HG03558 (cell line): ENCODE results near the gene GRIP2.

Source experiments
- ATAC-seq: cut with Tn5 transposase; IDR thresholded peaks from one replicate; pipeline ENCODE4 v1.9.1; 2021; ENCODE audit warnings: moderate number of reproducible peaks; ENCODE audit not compliant: unreplicated experiment; ENCODE audit errors: extremely low read depth

Gene GRIP2

DNA sequence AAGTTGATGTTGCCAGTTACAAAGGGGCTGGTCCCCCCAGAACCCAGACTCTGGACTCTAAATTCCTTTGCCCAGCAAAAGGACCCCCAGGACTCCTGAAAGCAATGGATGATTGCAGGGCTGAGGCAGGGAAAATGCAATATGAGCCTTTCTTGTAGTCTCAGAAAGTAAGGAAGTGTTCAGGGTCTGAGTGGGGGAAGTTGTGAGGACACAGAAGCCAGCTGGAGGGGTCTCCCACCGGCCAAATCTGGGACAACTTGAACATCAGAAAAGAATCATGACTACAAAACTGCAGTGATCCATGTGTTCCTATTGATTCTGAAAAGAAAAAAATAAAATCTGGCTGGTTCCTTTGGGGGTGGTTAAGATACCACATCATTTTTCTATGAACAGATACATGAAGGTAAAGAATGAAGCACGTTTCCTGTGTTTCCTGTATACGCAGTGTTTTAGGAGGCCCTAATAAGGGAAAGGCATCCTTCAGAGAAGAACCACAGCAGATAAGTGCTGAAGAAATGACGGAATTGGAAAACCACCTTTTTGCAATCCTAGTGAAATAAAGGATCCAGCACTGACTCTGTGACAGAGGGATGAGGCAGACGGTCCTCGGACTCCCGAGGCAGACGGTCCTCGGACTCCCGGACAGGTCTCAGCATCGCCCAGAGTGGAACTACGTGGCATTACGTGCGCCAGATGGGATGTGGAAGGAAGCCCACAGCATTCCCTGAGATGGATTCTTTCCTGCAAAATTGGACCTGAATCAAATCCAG is 22.2 kb upstream of the GRIP2 start:
- no peak for ATAC-seq

DNA sequence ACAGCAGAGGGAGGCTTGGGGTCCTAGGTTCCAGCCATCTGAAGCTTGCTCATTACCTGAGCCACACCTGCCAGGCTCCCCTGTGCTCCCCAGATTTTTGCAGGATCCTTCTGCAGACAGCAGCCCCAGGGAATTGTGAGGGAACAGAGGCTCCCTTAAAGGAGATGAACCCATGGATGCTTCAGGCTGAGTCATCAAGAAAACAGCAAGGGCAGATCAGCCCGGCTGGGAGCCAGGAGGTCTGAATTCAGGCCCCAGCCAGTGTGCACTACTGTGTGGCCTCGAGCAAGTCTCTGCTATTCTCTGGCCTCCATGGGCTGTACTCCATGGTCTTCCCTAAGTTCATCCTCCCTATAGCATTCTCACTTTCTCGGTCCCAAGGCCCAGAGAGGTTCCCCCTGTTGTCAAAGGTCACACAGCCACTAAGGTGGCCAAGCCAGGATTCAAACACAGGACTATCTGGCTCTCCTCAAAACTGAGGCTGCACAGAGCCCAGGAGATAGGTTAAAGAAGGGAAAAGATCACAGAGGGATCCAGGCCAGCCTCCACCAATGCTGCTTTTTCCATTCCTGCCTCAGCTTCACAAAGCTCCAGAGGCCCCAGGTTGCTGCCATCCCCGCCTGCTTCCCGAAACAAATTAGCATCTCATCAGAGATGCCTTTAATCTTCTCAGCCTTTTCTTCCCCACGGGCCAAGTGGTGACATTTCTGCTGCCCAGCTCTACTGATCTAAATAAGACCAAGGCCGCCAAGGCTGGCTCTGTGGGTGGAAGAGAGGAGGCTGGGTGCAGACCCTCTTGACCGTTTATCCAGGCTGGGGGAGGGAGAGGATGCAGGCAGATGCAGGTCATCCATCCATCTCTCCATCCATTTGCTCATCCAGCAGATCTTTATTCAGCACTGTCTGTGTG is 21.2 kb upstream of the GRIP2 start:
- ATAC-seq, result no peak

- no peak for ATAC-seq
Observed at GRCh38 chr3:14560110-14560509, 20.0 kb upstream of the GRIP2 start.

DNA sequence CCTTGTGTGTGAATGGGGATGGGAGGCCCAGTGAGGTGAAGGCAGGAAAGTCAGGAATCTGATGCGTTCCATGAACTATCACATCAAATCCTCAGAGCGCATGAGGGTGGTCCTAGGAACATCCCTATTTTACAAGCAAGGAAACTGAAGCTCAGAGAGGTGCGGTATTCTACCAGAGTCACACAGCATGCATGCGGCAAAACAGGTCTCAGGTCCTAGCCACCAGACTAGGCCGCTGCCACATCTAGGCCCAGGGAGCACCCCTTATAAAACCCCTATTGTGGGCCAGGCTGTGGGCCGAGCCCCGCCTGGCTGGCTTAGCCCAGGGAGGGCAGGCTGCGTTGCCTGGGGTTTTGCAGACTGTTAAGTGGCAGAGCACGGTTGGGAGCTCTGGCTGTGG is 17.9 kb upstream of the GRIP2 start:
- no peak for ATAC-seq

- ATAC-seq, result no peak
Observed at GRCh38 chr3:14555835-14556234, 15.7 kb upstream of the GRIP2 start.

DNA sequence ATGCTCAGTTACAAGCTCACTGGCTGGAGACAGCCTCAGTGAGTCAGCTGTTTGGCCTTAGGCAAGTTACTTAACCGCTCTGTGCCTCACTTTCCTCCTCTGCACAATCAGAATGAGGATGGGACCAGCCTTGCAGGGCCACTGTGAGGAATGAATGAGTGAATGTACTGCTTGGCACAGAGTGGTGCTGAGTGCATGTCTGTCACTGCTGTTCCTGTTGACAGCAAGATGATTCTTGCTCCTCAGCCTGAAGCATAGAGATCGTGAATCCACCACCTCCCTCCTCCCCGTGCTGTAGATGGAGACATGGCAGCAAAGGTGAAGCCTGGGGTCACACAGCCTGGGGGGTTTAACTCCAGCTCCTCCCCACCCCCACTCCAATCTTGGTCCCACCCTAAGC is 14.6 kb upstream of the GRIP2 start:
- no peak for ATAC-seq

- no peak for ATAC-seq
Observed at GRCh38 chr3:14553871-14554270, 13.7 kb upstream of the GRIP2 start.

- ATAC-seq, result no peak
Observed at GRCh38 chr3:14552717-14553116, 12.6 kb upstream of the GRIP2 start.

DNA sequence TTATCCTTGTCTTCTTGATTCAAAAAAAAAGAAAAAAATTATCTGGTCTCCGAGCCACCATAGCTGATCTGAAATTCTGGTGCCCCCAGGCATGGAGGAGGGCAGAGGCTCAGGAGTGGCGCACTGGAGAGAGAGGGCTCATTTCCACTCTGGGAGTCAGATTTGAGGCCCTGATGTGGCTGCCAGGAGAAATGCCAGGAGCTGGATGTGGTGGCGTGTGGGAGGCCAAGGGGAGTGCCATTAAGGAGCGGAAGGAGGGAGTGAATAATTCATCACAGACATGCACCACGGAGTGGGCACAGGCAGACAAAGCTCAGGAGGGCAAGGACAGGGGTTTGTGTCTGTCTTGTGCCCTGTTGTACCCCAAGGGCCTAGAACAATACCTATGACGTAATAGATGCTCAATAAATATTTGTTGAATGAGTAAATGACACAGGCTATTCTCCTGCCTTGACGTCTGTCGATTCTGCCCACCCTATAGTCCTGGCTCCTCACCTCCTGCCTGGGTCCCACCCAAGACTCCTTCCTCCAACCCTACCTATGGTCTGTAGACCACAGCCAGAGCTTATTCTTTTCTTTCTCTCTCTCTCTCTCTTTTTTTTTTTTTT is 12.0 kb upstream of the GRIP2 start:
- no peak for ATAC-seq

DNA sequence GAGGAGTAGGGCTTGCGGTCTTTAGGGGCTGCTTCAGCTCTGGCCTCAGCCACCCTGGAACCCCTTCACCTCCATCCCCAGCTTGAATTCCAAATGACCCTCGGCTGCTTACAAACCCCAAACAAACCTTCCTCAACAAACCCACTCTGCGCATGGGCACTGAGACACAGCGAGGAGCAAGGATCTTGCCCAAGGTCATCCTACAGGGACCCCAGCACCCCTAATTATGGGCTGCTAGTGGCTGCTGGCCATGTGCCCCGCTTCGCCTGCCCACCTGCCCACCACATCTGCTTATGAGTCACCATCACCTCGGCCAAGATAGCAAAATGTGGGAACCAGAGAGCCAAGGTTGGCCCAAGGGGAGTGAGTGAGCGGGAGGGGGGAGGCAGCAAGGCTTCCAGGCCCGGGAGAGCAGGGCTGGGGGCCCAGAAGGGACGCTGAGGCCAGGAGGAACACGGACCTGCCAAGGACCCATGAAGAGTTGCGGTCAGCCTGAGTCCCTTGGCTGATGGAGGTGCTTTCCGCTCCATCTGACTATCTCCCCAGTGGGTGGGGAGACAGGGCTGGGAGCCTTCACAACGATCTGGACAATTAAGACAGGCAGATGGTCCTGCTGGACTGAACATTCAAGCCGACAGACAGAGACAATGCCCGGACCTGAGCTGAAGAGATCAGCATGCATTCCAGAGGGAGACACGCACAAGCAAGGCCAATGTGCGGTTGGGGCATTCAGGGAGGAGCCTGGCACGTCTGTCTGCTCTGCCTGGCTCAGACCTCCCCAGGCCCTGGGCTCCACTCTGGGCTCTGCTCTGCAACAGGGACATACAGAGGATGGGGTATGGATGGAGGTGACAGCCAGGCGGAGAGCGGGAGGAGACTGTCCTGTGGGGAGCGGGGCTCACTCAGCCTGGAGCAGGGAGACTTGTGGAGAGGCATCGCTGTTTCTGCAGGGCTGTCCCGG is 10.8 kb upstream of the GRIP2 start:
- no peak for ATAC-seq

DNA sequence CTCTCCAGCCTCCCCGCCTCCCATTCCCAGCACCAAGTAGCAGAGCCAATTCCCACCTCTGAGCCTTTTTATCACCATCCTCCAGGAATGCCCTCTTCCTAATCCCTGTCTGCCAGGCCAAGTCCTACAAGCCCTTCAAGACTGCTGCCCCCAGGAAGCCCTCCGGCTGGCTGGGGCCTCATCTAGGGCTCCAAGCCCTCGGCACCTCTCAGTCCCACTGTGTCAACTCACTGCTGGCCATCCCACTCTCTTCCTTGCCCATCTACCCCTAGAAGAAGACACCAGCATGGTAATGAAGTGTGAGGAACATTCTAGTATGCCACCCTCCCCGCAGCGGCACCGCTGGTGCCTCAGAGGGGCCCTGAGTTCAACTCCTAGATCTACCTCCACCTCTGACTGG is 10.0 kb upstream of the GRIP2 start:
- ATAC-seq, result no peak

DNA sequence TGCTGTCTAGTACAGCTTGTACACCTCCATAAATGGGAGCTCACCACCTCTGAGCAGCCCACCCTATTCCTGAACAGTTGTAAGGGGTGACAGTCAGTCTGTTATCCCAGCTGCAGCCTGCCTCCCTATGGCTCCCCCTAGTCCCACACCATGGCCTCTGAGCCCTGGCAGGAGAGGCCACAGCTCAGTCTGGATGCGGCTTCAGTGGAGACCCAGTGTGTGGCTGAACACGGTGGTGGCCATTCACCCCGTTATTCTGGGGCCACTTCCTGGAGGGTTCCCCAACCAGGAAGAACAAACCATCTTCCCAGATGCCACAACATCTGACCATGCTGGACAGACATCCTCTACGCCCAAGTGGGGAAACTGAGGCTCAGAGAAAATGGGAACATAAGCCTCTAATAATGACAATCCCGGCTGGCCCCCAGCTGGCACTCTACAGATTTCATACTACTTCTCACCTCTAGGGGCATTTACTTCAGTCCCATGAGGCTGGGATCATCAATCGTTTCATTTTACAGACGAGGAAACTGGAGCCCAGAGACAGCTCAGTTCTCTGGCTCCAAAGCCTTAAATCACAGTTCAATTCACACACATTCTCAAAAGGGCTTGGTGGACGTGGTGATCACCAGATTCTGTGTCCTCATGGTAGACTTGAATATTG is 9.2 kb upstream of the GRIP2 start:
- ATAC-seq, result no peak

DNA sequence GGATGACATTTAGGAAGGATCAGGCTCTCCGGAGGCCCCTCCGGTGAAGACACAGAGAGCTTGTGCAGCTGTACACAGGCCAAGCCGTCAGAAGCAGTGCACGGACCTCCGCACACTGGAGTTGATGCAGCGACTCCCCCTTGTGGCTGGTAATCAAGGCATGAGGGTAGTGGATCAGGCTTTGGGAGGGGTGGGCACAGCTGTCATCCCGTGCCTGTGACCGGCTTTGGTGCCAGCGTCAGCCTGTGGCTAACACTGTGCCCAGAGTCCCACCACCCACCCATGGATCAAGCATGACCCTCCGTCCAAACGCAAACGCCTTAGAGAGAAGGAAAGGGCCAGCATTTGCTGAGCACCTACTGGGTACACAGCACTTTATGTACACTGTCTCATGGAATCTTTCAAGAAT is 8.2 kb upstream of the GRIP2 start:
- ATAC-seq, result no peak

DNA sequence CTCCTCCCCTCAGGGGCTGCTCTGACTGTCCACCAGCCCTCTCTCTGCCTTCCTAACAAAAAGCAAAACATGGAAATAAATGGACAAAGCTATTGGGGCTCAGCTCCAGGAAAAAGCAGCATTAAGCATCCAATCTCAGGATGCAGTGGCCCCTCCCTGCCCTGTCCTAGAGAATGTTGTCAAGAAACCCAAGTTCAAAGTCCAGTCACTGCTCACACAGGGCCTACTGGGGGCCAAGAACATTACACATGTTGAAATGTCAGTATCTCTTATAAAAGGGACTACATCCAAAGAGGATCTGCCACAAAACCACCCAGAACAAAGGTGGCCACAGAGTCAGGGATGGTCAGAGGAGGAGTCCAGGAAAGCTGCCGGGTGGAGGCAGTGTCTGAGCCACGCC is 7.6 kb upstream of the GRIP2 start:
- ATAC-seq, result no peak

DNA sequence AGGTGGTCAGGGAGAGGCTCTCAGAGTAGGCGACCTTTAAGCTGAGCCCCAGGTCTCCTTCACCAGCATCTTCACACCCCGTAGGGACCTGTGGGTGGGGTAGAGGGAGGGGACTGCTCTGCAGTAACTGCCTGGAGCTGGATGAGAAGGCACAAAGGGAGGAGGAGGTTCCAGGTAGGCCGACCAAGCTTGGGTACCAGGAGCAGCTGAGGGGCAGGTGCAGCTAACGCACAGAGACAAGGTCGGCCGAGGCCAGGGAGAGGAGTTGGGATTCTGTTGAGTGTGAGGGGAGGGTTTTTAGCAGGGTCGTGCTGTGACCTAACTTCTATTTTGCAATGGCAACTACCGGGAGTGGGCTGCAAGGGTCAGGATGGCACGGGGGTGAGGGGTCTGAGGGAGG is 5.9 kb upstream of the GRIP2 start:
- no peak for ATAC-seq

GRCh38 chr3:14545251-14545635 is 5.1 kb upstream of the GRIP2 start:
- ATAC-seq, result no peak

DNA sequence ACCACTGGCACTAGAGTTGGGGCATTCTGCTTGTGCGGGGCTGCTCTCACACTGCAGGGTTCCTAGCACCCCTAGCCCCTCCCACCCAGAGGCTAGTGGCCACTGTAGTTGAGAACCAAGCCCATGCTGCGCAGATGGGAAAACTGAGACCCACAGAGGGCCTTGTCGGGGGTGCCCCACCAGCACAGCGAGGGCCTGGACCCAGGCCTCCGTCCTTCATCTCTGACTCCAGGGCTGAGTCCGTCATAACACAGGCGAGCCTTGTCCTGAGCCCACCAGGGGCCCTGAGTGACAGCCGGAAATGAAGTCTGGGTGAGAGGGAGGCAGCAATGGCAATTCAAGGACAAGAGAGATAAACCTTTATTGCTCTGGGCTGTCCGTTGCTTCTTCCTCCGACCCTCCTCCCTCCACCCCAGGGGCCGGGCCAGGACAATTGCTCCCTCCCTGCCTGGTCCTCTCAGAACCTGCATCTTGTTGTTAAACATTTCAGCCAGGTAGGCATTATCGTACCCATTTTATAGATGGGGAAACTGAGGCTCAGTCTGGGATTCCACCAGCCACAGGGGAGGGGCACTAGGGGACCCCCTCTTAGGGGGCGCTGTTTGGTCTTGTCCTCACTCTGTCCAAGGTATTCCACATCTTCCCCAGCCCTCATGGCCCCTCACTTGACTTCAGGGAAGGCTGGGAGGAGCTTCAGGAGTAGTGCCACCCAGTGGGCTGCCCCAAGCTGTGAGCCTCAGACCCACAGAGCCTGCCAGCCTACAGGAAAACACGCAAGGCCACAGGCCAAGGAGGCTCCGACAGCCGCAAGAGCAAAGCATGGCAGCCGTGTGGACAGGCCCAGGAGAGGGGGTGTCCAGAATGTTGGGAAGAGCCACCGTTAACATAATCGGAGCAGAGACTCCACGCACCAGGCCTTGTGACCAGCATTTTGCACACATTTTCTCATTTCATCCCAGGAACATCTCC is 4.4 kb upstream of the GRIP2 start:
- ATAC-seq, result no peak

DNA sequence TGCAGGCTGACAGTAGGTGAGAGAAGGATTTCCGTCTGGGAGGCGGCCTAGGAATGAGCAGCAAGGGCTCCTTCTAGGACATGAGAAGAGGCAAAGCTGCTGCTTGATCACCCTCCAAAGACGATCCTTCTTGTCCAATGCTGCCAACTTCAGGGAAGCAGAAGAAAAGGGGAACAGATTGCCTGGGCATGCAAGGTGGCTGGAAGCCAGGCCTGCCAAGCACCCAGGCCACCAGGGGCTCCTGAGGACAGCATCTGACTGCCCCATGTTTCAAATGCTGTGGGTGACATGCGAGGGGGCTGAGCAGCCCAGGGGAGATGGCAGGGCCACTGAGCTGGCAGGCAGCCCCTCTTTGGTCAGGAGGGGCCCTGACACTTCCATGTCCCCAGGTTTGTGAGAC is 3.3 kb upstream of the GRIP2 start:
- ATAC-seq, result no peak
